ENCODE results near the gene BACE1-AS. TPM values are rescaled to one million over a fixed set of nuclear protein-coding genes. Genes with fewer than 3 reads are reported as not detected.
"Not testable (repeated sequence)": the region's sequence is repeated elsewhere in the genome, so short reads cannot be mapped to it uniquely, and the experiment has no call there.

The BACE1-AS gene
- total RNA-seq = 4.8 and 6.0 TPM in 2 replicates
- polyA plus RNA-seq (2012) = 6.4 TPM

- DNase-seq (ENCODE audit: low read depth) = no peak
Observed at GRCh38 chr11:117290809-117291396, at the start of gene BACE1-AS. Gene BACE1-AS (plus strand): TSS chr11:117291346.

GRCh38 chr11:117248341-117248740, 42.8 kb upstream of the BACE1-AS start:
- DNase-seq (ENCODE audit: low read depth) = no peak

GRCh38 chr11:117249571-117249970, 41.6 kb upstream of the BACE1-AS start:
- peak; percentile 58 for DNase-seq (ENCODE audit: low read depth)

- DNase-seq (ENCODE audit: low read depth) = no peak
Observed at GRCh38 chr11:117251506-117251905, 39.6 kb upstream of the BACE1-AS start.

- no peak for DNase-seq (ENCODE audit: low read depth)
Observed at GRCh38 chr11:117255966-117256365, 35.2 kb upstream of the BACE1-AS start.

GRCh38 chr11:117256573-117256972, 34.6 kb upstream of the BACE1-AS start:
- peak; percentile 41 for DNase-seq (ENCODE audit: low read depth)

- DNase-seq (ENCODE audit: low read depth) = no peak
Observed at GRCh38 chr11:117258576-117258975, 32.6 kb upstream of the BACE1-AS start.

GRCh38 chr11:117259417-117259816, 31.7 kb upstream of the BACE1-AS start:
- peak; percentile 43 for DNase-seq (ENCODE audit: low read depth)

- DNase-seq (ENCODE audit: low read depth) = not testable (repeated sequence)
Observed at GRCh38 chr11:117264624-117265323, 26.4 kb upstream of the BACE1-AS start.

- no peak for DNase-seq (ENCODE audit: low read depth)
Observed at GRCh38 chr11:117265745-117266144, 25.4 kb upstream of the BACE1-AS start.

- DNase-seq (ENCODE audit: low read depth) = no peak
Observed at GRCh38 chr11:117269856-117270255, 21.3 kb upstream of the BACE1-AS start.

GRCh38 chr11:117271208-117271607, 19.9 kb upstream of the BACE1-AS start:
- DNase-seq (ENCODE audit: low read depth) = no peak

- DNase-seq (ENCODE audit: low read depth) = not testable (repeated sequence)
Observed at GRCh38 chr11:117272175-117272574, 19.0 kb upstream of the BACE1-AS start.

GRCh38 chr11:117273550-117274289, 17.4 kb upstream of the BACE1-AS start:
- DNase-seq (ENCODE audit: low read depth) = peak; percentile 66

- DNase-seq (ENCODE audit: low read depth) = no peak
Observed at GRCh38 chr11:117278347-117278746, 12.8 kb upstream of the BACE1-AS start.

GRCh38 chr11:117279711-117280376, 11.3 kb upstream of the BACE1-AS start:
- no peak for DNase-seq (ENCODE audit: low read depth)

- peak; percentile 76 for DNase-seq (ENCODE audit: low read depth)
Observed at GRCh38 chr11:117281159-117281558, 10.0 kb upstream of the BACE1-AS start.

GRCh38 chr11:117281869-117282268, 9.3 kb upstream of the BACE1-AS start:
- no peak for DNase-seq (ENCODE audit: low read depth)

- no peak for DNase-seq (ENCODE audit: low read depth)
Observed at GRCh38 chr11:117282956-117283355, 8.2 kb upstream of the BACE1-AS start.

- no peak for DNase-seq (ENCODE audit: low read depth)
Observed at GRCh38 chr11:117284053-117284452, 7.1 kb upstream of the BACE1-AS start.

GRCh38 chr11:117286588-117286987, 4.6 kb upstream of the BACE1-AS start:
- DNase-seq (ENCODE audit: low read depth) = no peak

GRCh38 chr11:117287668-117288067, 3.5 kb upstream of the BACE1-AS start:
- DNase-seq (ENCODE audit: low read depth) = no peak
